Fibroblast of lung (primary cell): ENCODE measurements around the gene CFAP47. TPM values are rescaled to one million over a fixed set of nuclear protein-coding genes. Genes with fewer than 3 reads are reported as not detected.

Experiments used
- DNase-seq, 2 donors: peaks; one replicate each; pipeline versions ENCODE4 v3.0.0 to v3.0.0-alpha.2; 2010; ENCODE audit warnings: low read depth in 2 of 2
- H2AFZ ChIP-seq: 2 replicates; pipeline ENCODE4 v1.5.1; 2012; ENCODE audit warnings: low read length, control low read depth, inconsistent platforms
- H3K27ac ChIP-seq: 2 replicates; pipeline ENCODE4 v1.5.1; 2011; ENCODE audit warnings: low read length, control low read depth; ENCODE audit not compliant: insufficient read depth
- H3K27me3 ChIP-seq: 2 replicates; pipeline ENCODE4 v1.5.1; 2011; ENCODE audit warnings: mild to moderate bottlenecking, low read length; ENCODE audit not compliant: control insufficient read depth, insufficient read depth
- H3K36me3 ChIP-seq: 2 replicates; pipeline ENCODE4 v1.5.1; 2011; ENCODE audit warnings: low read length; ENCODE audit not compliant: control insufficient read depth, insufficient read depth
- H3K4me1 ChIP-seq: 2 replicates; pipeline ENCODE4 v1.5.1; 2011; ENCODE audit warnings: low read length; ENCODE audit not compliant: control insufficient read depth, insufficient read depth; ENCODE audit errors: extremely low read depth
- H3K4me2 ChIP-seq: 2 replicates; pipeline ENCODE4 v1.5.1; 2011; ENCODE audit warnings: low read length, control low read depth; ENCODE audit not compliant: insufficient read depth; ENCODE audit errors: extremely low read depth
- H3K4me3 ChIP-seq, 4 experiments: fragments of 200-600 bp in 1 of 4; sonication (generic) in 1 of 4; replicated peaks in 1 of 4; 2 replicates each; pipeline ENCODE4 v1.5.1; 2011 to 2016; ENCODE audit warnings: low read length in 4 of 4, low read depth in 3 of 4, mild to moderate bottlenecking in 3 of 4, control low read depth in 2 of 4, inconsistent platforms in 1 of 4, mixed read lengths in 1 of 4; ENCODE audit not compliant: insufficient read depth in 1 of 4; ENCODE audit errors: control extremely low read depth in 1 of 4
- H3K79me2 ChIP-seq: 2 replicates; pipeline ENCODE4 v1.5.1; 2012; ENCODE audit warnings: mild to moderate bottlenecking, low read length, inconsistent platforms; ENCODE audit not compliant: control insufficient read depth, insufficient read depth
- H3K9ac ChIP-seq: 2 replicates; pipeline ENCODE4 v1.5.1; 2011; ENCODE audit warnings: mild to moderate bottlenecking, low read length, control low read depth; ENCODE audit not compliant: insufficient read depth
- H3K9me3 ChIP-seq: 2 replicates; pipeline ENCODE4 v1.5.1; 2012; ENCODE audit warnings: low read depth, low read length; ENCODE audit not compliant: control insufficient read depth, insufficient read depth
- H4K20me1 ChIP-seq: 2 replicates; pipeline ENCODE4 v1.5.1; 2011; ENCODE audit warnings: low read length; ENCODE audit not compliant: control insufficient read depth, insufficient read depth; ENCODE audit errors: extremely low read depth
- CTCF ChIP-seq, 2 donors: IDR thresholded peaks in 1 of 2; conservative IDR thresholded peaks in 1 of 2; 1 replicate in 1 of 2; 2 replicates in 1 of 2; pipeline ENCODE4 v1.5.1; 2011 to 2012; ENCODE audit warnings: low read length in 2 of 2, control low read depth in 1 of 2, inconsistent platforms in 1 of 2, low read depth in 1 of 2, mild to moderate bottlenecking in 1 of 2
- EZH2 ChIP-seq: IDR thresholded peaks from 2 replicates; pipeline ENCODE4 v1.5.1; 2012; ENCODE audit warnings: low read length, control low read depth, mild to moderate bottlenecking; ENCODE audit errors: missing control alignments
- polyA plus RNA-seq, 2 donors: library from polyadenylated mRNA; depleted of rRNA in 1 of 2; stranded (reverse) in 1 of 2; unstranded in 1 of 2; fragments of >200 nt; gene quantifications; 2 replicates each; pipeline ENCODE4 v1.2.1, GENCODE V29; 2011 to 2012; ENCODE audit warnings: missing spikeins in 1 of 2
- total RNA-seq: library from RNA; depleted of rRNA; stranded (reverse); fragments of >200 nt; gene quantifications from 2 replicates; pipeline ENCODE4 v1.2.1, GENCODE V29; 2014

CFAP47 gene
- total and polyA plus RNA-seq, 2 donors (not counting 1 experiment from before 2014, with no cell fraction given) = not detected

- Histone ChIP-seq H4K20me1 (no peaks in the 10 kb centered on the region), H3K9me3 (no peaks in the 10 kb centered on the region), H3K36me3 (no peaks in the 10 kb centered on the region), H2AFZ (no peak overlapping the region), H3K79me2 (no peaks in the 10 kb centered on the region), H3K4me3 (no peak overlapping the region), H3K27ac (no peak overlapping the region), H3K9ac (no peak overlapping the region), H3K4me2 (no peak overlapping the region), H3K27me3 (no peaks in the 10 kb centered on the region), H3K4me1 (no peaks in the 10 kb centered on the region)
- DNase-seq = no peak
- no peak for TF ChIP-seq CTCF (conservative IDR thresholded peaks at IDR 0.05 in 1 of 2, IDR thresholded peaks at IDR 0.05 in 1 of 2; ENCODE audit: low read depth in 1 of 2, low read length in 2 of 2)
- no peak for TF ChIP-seq EZH2
Observed at GRCh38 chrX:36198575-36198974, 279.0 kb downstream of the CFAP47 start.

- H3K9ac ChIP-seq = no peak overlapping the region
- no peaks in the 10 kb centered on the region for H3K79me2 ChIP-seq
- H3K27ac ChIP-seq = no peak overlapping the region
- H3K36me3 ChIP-seq = no peaks in the 10 kb centered on the region
- no peak for TF ChIP-seq CTCF (conservative IDR thresholded peaks at IDR 0.05 in 1 of 2, IDR thresholded peaks at IDR 0.05 in 1 of 2; ENCODE audit: low read depth in 1 of 2, low read length in 2 of 2)
- TF ChIP-seq EZH2 = no peak
- H3K4me2 ChIP-seq = no peak overlapping the region
- H3K9me3 ChIP-seq = no peaks in the 10 kb centered on the region
- no peaks in the 10 kb centered on the region for H3K27me3 ChIP-seq
- H4K20me1 ChIP-seq = no peaks in the 10 kb centered on the region
- DNase-seq = no peak
- H2AFZ ChIP-seq = no peak overlapping the region
- no peaks in the 10 kb centered on the region for H3K4me1 ChIP-seq
- H3K4me3 ChIP-seq = no peak overlapping the region
Observed at GRCh38 chrX:36199928-36200327, 280.4 kb downstream of the CFAP47 start.

- H3K4me3 ChIP-seq = no peak overlapping the region
- H3K4me2 ChIP-seq = no peak overlapping the region
- H3K9ac ChIP-seq = no peak overlapping the region
- no peaks in the 10 kb centered on the region for H4K20me1 ChIP-seq
- DNase-seq = no peak
- H3K4me1 ChIP-seq = no peaks in the 10 kb centered on the region
- H3K27me3 ChIP-seq = no peaks in the 10 kb centered on the region
- H3K36me3 ChIP-seq = no peaks in the 10 kb centered on the region
- no peaks in the 10 kb centered on the region for H3K9me3 ChIP-seq
- no peak overlapping the region for H3K27ac ChIP-seq
- TF ChIP-seq CTCF (conservative IDR thresholded peaks at IDR 0.05 in 1 of 2, IDR thresholded peaks at IDR 0.05 in 1 of 2; ENCODE audit: low read depth in 1 of 2, low read length in 2 of 2) = no peak
- TF ChIP-seq EZH2 = no peak
- H3K79me2 ChIP-seq = no peaks in the 10 kb centered on the region
- H2AFZ ChIP-seq = no peak overlapping the region
Observed at GRCh38 chrX:36214924-36215323, 295.4 kb downstream of the CFAP47 start.
